Osteocyte (in vitro differentiated cells): Measurements from ENCODE around the gene LEP. TPM values are rescaled to one million over a fixed set of nuclear protein-coding genes. Genes with fewer than 3 reads are reported as not detected.

ENCODE experiments used
- DNase-seq: peaks from one replicate; pipeline ENCODE4 v3.0.0; 2021; ENCODE audit warnings: mixed read lengths; ENCODE audit not compliant: unreplicated experiment; ENCODE audit errors: extremely low spot score
- H3K27ac Mint-ChIP-seq: one replicate; pipeline ENCODE4 v1.8.0; 2021; ENCODE audit warnings: mild to moderate bottlenecking, mixed read lengths; ENCODE audit not compliant: unreplicated experiment
- H3K27me3 Mint-ChIP-seq: one replicate; pipeline ENCODE4 v1.8.0; 2021; ENCODE audit warnings: mixed read lengths; ENCODE audit not compliant: unreplicated experiment
- H3K36me3 Mint-ChIP-seq: one replicate; pipeline ENCODE4 v1.8.0; 2021; ENCODE audit warnings: mixed read lengths; ENCODE audit not compliant: unreplicated experiment
- H3K4me1 Mint-ChIP-seq: one replicate; pipeline ENCODE4 v1.8.0; 2021; ENCODE audit warnings: mixed read lengths; ENCODE audit not compliant: unreplicated experiment
- H3K4me3 Mint-ChIP-seq: one replicate; pipeline ENCODE4 v1.8.0; 2021; ENCODE audit warnings: mild to moderate bottlenecking, moderate library complexity, mixed read lengths; ENCODE audit not compliant: unreplicated experiment
- H3K9me3 Mint-ChIP-seq: one replicate; pipeline ENCODE4 v1.8.0; 2021; ENCODE audit warnings: mixed read lengths; ENCODE audit not compliant: unreplicated experiment
- total RNA-seq: library from RNA; stranded (reverse); gene quantifications from 2 replicates; pipeline ENCODE4 v1.2.1, GENCODE V29; 2021
- TF ChIP-seq, protein P1 (sequence below): fragments of 200-600 bp; sonication (generic); IDR thresholded peaks from 2 replicates; pipeline ENCODE4 v1.5.0; 2021; ENCODE audit warnings: antibody characterized with exemption, mild to moderate bottlenecking, moderate library complexity

Gene LEP
- total RNA-seq, 1 donor from 2014 or later, result not detected

DNA sequence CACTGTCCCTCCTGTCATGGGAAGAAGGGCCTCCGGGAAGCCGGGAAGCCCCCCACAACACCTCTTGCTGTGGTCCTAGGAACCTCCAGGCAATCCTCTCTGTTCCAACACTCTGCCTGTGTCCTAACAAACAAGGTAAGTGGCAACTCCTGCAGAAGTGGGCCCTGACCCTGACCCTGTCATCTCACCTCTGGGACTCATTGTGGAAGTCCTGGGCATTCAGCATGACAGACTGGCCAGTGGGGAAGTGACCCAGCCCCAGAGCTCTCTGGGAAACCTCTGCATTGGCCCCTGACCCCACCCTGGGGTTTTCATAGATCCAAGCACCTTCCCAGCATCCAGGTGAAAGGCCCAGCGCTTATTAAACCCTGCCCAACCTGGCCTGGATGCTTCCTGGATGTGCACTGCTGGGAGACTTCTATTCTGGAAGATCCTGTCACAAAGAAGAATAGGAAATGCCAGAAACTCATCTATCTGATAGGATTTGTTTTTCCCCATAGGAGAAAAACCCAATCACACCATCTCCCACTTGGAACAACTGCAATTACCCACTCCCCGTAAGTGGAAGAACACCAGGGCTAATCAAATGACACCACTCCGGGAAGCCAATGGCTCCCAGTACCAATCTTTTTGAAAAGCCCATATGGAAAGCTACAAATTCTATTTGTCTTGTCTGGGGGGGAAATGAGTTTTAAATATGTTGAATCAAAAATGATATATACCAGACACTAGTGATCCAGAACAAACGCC is 24.3 kb downstream of the LEP start:
- H3K4me1 Mint-ChIP-seq, result peaks cover 45% of the 10 kb centered on the region
- no peaks in the 10 kb centered on the region for H3K36me3 Mint-ChIP-seq
- DNase-seq, result no peak
- peaks cover 2% of the 10 kb centered on the region for H3K27me3 Mint-ChIP-seq
- no peak overlapping the region for H3K4me3 Mint-ChIP-seq
- TF ChIP-seq, protein P1, sequence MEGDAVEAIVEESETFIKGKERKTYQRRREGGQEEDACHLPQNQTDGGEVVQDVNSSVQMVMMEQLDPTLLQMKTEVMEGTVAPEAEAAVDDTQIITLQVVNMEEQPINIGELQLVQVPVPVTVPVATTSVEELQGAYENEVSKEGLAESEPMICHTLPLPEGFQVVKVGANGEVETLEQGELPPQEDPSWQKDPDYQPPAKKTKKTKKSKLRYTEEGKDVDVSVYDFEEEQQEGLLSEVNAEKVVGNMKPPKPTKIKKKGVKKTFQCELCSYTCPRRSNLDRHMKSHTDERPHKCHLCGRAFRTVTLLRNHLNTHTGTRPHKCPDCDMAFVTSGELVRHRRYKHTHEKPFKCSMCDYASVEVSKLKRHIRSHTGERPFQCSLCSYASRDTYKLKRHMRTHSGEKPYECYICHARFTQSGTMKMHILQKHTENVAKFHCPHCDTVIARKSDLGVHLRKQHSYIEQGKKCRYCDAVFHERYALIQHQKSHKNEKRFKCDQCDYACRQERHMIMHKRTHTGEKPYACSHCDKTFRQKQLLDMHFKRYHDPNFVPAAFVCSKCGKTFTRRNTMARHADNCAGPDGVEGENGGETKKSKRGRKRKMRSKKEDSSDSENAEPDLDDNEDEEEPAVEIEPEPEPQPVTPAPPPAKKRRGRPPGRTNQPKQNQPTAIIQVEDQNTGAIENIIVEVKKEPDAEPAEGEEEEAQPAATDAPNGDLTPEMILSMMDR, result no peak
- H3K9me3 Mint-ChIP-seq, result no peaks in the 10 kb centered on the region
- peak overlapping the region; percentile 96 for H3K27ac Mint-ChIP-seq

DNA sequence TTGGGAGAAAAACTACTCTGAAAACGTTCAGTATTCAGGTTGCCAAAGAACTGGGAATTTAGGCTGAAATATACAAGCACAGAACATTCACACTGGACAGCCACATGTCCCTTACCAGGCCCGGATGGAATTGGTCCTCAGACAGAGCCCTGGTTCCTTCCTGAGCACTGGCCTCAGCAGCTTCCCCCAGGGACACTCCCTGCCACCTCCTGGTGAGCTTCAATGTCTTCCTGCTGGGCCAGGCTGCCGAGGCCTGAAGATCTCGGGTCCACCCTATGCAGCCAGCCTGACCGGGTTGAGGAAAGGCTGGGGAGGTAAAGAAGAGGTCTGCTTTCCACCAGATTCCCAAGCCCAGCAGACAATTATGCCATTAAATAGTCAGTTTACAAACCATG is 24.8 kb downstream of the LEP start:
- peak overlapping the region; percentile 96 for H3K27ac Mint-ChIP-seq
- H3K27me3 Mint-ChIP-seq, result peaks cover 2% of the 10 kb centered on the region
- no peak overlapping the region for H3K4me3 Mint-ChIP-seq
- H3K4me1 Mint-ChIP-seq, result peaks cover 45% of the 10 kb centered on the region
- no peaks in the 10 kb centered on the region for H3K36me3 Mint-ChIP-seq
- TF ChIP-seq, protein P1, result no peak
- no peaks in the 10 kb centered on the region for H3K9me3 Mint-ChIP-seq
- no peak for DNase-seq

DNA sequence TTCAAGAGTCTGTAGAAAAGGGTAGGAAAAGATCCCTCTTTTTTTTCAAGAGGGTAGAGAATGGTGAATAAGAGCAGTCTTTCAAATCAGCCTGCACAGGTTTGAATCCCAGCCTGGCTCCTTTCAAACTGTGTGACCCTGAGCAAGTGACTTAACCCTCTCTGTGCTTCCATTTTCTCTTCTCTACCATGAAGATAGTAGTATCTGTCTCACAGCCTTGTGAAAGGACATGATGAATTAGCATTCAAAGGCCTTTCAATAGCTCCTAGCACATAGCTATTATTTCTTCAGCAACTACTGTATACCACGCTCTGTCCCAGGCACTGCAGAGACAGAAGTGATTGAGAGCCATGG is 25.4 kb downstream of the LEP start:
- no peak for DNase-seq
- peaks cover 45% of the 10 kb centered on the region for H3K4me1 Mint-ChIP-seq
- TF ChIP-seq, protein P1, result no peak
- no peaks in the 10 kb centered on the region for H3K9me3 Mint-ChIP-seq
- peaks cover 2% of the 10 kb centered on the region for H3K27me3 Mint-ChIP-seq
- H3K36me3 Mint-ChIP-seq, result no peaks in the 10 kb centered on the region
- H3K27ac Mint-ChIP-seq, result peak overlapping the region; percentile 96
- no peak overlapping the region for H3K4me3 Mint-ChIP-seq

DNA sequence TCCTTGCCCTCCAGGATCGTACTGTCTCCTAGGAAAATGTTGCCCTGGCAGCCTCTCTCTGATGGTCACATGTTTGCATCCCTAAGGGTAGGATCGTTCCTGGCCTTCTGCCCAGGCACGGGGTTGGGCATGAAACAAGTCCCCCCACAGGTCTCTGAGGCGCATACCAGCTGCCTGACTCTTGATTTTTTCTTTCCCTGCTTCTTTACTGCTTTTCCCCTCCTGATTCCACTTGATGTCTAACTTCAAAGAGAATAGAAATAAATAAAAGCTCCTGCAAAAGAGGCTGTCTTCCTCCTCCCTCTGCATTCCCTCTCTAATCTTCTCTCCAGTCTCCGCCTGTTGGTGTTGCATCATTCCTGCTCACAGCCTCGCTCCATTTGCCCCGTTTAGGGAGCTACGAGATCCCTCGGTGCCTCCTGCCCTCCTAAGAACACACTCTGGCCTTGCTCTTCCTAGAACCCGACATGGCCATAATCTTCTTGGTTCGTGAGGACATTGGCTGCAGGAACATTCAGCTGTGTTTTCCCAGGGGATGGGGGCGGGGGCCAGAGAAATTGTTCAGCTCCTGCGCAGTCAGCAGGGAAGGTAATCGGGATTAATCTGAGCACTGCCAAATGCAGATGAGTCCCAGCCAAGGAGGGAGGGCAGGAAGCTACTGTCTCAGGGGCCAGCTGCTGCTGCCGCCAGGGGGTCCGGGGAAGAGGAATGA is 26.0 kb downstream of the LEP start:
- peaks cover 45% of the 10 kb centered on the region for H3K4me1 Mint-ChIP-seq
- no peaks in the 10 kb centered on the region for H3K9me3 Mint-ChIP-seq
- peak; percentile 93 for DNase-seq
- peak overlapping the region; percentile 51 for H3K4me3 Mint-ChIP-seq
- TF ChIP-seq, protein P1, result peak; percentile 38
- peak overlapping the region; percentile 96 for H3K27ac Mint-ChIP-seq
- H3K36me3 Mint-ChIP-seq, result no peaks in the 10 kb centered on the region
- H3K27me3 Mint-ChIP-seq, result peaks cover 2% of the 10 kb centered on the region

DNA sequence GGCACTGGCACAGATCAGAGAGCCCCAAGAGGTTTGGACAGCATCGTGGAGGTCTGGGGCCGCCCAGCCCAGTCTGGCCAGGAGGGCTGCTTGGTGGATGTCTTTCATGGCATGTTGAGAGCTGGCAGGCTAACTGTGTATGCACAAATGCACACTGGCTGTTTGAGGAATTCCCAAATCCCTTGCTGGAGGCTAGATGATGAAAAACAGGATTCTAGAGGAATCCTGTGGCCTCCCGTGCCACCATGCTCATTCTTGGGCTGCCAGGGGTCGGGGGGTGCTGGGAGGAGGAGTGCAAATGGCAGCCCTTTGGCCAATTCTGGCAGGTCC is 26.5 kb downstream of the LEP start:
- Mint-ChIP-seq H3K4me3 (peak overlapping the region; percentile 51), H3K36me3 (no peaks in the 10 kb centered on the region), H3K4me1 (peaks cover 45% of the 10 kb centered on the region)

More for the DNA sequence above, 26.5 kb downstream of the LEP start:
- Mint-ChIP-seq H3K9me3 (no peaks in the 10 kb centered on the region), H3K27me3 (peaks cover 2% of the 10 kb centered on the region), H3K27ac (peak overlapping the region; percentile 96)
- no peak for DNase-seq
- TF ChIP-seq, protein P1, result no peak
